Fibroblast of upper back skin (primary cell): ENCODE measurements around the gene MYEOV.

Experiments
- DNase-seq: peaks from one replicate; pipeline ENCODE4 v3.0.0-alpha.2; 2013

MYEOV gene

DNA sequence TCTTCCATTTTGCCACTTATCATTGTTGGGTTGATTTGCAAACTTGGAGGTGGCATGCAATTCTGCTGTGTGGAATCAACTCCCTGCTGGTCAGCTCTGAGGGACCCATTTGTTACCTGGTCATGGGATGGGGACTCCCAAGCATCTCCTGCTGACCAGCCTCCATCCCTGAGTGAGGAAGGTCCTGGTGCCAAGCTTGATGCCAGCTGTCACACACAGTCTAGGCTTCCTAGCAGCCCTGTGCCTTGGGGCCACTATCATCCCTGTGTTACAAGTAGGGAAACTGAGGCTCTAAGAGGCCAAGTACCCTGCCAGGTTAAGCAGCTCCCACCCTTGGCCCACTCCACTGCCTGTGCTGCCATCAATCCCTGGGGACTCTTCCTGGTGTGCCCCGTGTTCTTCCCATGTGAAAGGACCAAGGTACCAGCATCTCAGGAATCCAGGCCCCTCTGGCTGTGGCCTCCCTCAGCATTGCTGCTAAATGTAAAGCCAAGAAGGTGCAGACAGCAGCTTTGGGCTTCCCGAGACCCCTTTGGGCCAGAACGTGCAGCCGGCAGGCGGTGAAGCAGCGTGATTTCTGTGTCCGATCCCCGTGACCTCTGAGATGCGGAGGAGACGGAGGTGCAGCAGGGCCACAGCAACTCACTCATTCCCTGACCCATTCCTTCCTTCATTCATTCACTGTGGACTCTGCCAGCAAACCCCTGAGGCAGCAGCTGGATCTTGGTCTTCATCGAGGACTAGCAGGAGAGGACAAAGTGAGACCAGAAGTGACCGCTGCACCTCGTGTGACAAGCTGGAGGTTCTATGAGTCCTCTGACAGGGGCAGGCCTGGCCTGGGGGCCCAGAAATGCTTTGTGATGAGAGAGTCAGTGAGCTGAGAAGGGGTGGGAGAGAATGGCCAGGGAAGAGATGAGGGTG is 49.7 kb downstream of the MYEOV start:
- DNase-seq, result no peak

DNA sequence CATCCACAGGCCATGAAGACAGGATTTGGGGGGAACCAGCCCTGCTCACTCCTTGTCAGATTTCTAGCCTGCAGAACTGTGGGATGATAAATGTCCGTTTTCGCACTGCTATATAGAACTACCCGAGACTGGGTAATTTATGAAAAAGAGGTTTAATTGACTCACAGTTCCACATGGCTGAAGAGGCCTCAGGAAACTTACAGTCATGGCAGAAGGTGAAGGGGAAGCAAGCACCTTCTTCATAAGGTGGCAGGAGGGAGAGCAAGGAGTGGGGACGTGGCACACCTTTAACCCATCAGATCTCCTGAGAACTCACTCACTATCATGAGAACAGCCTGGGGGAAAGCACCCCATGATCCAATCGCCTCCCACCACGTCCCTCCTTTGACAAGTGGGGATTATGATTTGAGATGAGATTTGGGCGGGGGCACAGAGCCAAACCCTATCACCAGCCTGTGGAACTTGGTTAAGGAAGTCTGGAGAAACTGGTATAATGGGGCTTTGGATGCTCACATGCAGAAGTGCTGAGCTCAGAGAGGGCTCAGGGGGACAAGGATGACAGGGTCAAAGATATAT is 50.7 kb downstream of the MYEOV start:
- no peak for DNase-seq
